Keratinocyte (primary cell): ENCODE data around the gene KCNH1. TPM values are rescaled to one million over a fixed set of nuclear protein-coding genes. Genes with fewer than 3 reads are reported as not detected.

Experiments used
- DNase-seq: peaks from one replicate; pipeline ENCODE4 v3.0.0-alpha.2; 2011; ENCODE audit warnings: low read depth, missing footprints, low spot score
- FAIRE-seq: peaks from 2 replicates; lab custom pipeline; 2011; peaks lifted over from hg19 to GRCh38; lab: Jason Lieb, UNC
- H2AFZ ChIP-seq: 2 replicates; pipeline ENCODE4 v1.6.0; 2012; ENCODE audit warnings: low read length, control low read depth, inconsistent platforms; ENCODE audit not compliant: control insufficient read depth
- H3K27ac ChIP-seq: 2 replicates; pipeline ENCODE4 v1.5.1; 2011; ENCODE audit warnings: low read length; ENCODE audit not compliant: control insufficient read depth, insufficient read depth
- H3K27me3 ChIP-seq: 3 replicates; pipeline ENCODE4 v1.6.0; 2011; ENCODE audit warnings: low read length; ENCODE audit not compliant: control insufficient read depth, insufficient read depth; ENCODE audit errors: extremely low read depth
- H3K36me3 ChIP-seq, 2 experiments: 2 replicates in 1 of 2; 3 replicates in 1 of 2; pipeline ENCODE4 v1.5.1; 2011; ENCODE audit warnings: low read length in 2 of 2, mild to moderate bottlenecking in 1 of 2; ENCODE audit not compliant: control insufficient read depth in 2 of 2, insufficient read depth in 2 of 2; ENCODE audit errors: extremely low read depth in 1 of 2
- H3K4me1 ChIP-seq: 3 replicates; pipeline ENCODE4 v1.5.1; 2011; ENCODE audit warnings: low read length; ENCODE audit not compliant: control insufficient read depth, insufficient read depth; ENCODE audit errors: extremely low read depth
- H3K4me2 ChIP-seq: 3 replicates; pipeline ENCODE4 v1.6.0; 2011; ENCODE audit warnings: low read depth, low read length; ENCODE audit not compliant: control insufficient read depth, insufficient read depth; ENCODE audit errors: extremely low read depth
- H3K4me3 ChIP-seq, 3 experiments: fragments of 200-600 bp in 1 of 3; sonication (generic) in 1 of 3; 2 replicates in 2 of 3; 3 replicates in 1 of 3; pipeline ENCODE4 v1.5.1; 2011 to 2016; ENCODE audit warnings: low read length in 3 of 3, mild to moderate bottlenecking in 3 of 3, control low read depth in 2 of 3, inconsistent platforms in 1 of 3, low read depth in 1 of 3, mixed read lengths in 1 of 3, mixed run types in 1 of 3, moderate library complexity in 1 of 3; ENCODE audit not compliant: control insufficient read depth in 2 of 3, insufficient read depth in 2 of 3; ENCODE audit errors: extremely low read depth in 1 of 3
- H3K79me2 ChIP-seq: 2 replicates; pipeline ENCODE4 v1.6.0; 2012; ENCODE audit warnings: low read length; ENCODE audit not compliant: control insufficient read depth, insufficient read depth
- H3K9ac ChIP-seq: 3 replicates; pipeline ENCODE4 v1.6.0; 2011; ENCODE audit warnings: low read length; ENCODE audit not compliant: control insufficient read depth, insufficient read depth; ENCODE audit errors: extremely low read depth
- H3K9me1 ChIP-seq: 3 replicates; pipeline ENCODE4 v1.6.0; 2011; ENCODE audit warnings: low read length; ENCODE audit not compliant: control insufficient read depth, insufficient read depth; ENCODE audit errors: extremely low read depth
- H3K9me3 ChIP-seq: 2 replicates; pipeline ENCODE4 v1.5.1; 2012; ENCODE audit warnings: low read depth, low read length; ENCODE audit not compliant: control insufficient read depth
- H4K20me1 ChIP-seq: 3 replicates; pipeline ENCODE4 v1.6.0; 2011; ENCODE audit warnings: low read length; ENCODE audit not compliant: control insufficient read depth, insufficient read depth; ENCODE audit errors: extremely low read depth
- EZH2 ChIP-seq: IDR thresholded peaks from one replicate; pipeline ENCODE4 v1.6.1; 2012; ENCODE audit warnings: inconsistent platforms, mild to moderate bottlenecking, low read length, moderate library complexity
- dilution Hi-C: fragments of 300-500 bp; cut with MboI; formaldehyde crosslinking; loops from one replicate; pipeline ENCODE4 v1.7.0; 2020; ENCODE audit warnings: low sequenced_read_pairs; ENCODE audit not compliant: extremely low pct_ligation_motif_present
- polyA plus RNA-seq, 5 experiments: library from polyadenylated mRNA; depleted of rRNA in 3 of 5; stranded (reverse) in 3 of 5; stranded (forward) in 1 of 5; unstranded in 1 of 5; fragments of >200 nt; gene quantifications; 1 replicate in 1 of 5; 2 replicates in 3 of 5; 3 replicates in 1 of 5; pipeline versions ENCODE4 v1.2.1 to v1.2.3, GENCODE V29; 2011 to 2012; ENCODE audit warnings: missing spikeins in 2 of 5, low read depth in 1 of 5, low replicate concordance in 1 of 5
- TF ChIP-seq, protein P1 (sequence below), 3 experiments: IDR thresholded peaks in 1 of 3; conservative IDR thresholded peaks in 1 of 3; optimal IDR thresholded peaks in 1 of 3; 2 replicates in 2 of 3; 3 replicates in 1 of 3; pipeline versions ENCODE3 to v1.5.1; 2011; ENCODE audit warnings: low read length in 3 of 3, mild to moderate bottlenecking in 3 of 3, moderate library complexity in 2 of 3, control low read depth in 1 of 3, inconsistent platforms in 1 of 3; ENCODE audit not compliant: insufficient read depth in 2 of 3; ENCODE audit errors: extremely low read depth in 1 of 3

Gene KCNH1
- polyA plus RNA-seq, 1 donor (not counting 4 experiments of a cell fraction or from before 2014, with no cell fraction given) = not detected

DNA sequence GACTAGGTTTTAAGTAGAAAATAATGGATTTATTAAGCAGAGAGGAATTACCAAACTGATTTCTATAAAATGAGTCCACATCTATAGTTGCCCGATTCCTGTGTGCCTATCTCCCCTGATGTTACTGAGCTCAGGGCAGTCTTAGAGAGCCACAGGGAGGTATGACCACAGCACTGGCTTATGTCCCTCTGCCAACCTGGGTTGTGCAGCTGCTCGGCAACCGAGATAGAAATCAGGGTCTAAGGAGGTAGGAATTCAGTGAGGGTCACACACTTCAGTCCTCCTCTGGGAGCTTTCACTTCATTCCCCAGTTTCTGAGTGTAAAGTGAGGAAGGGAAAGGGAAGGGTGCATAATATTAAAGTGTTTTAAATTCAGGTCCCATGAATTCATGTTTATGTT, 386.8 kb downstream of the KCNH1 start:
- dilution Hi-C loops = no loop called here
- Histone ChIP-seq H3K27ac (no peak overlapping the region), H3K79me2 (no peaks in the 10 kb centered on the region), H3K9me3 (no peaks in the 10 kb centered on the region), H3K36me3 (no peaks in the 10 kb centered on the region), H3K4me1 (no peaks in the 10 kb centered on the region), H3K27me3 (peaks cover 5% of the 10 kb centered on the region), H4K20me1 (no peaks in the 10 kb centered on the region), H3K9me1 (no peaks in the 10 kb centered on the region), H3K4me3 (no peak overlapping the region), H3K4me2 (no peak overlapping the region), H2AFZ (no peak overlapping the region), H3K9ac (no peak overlapping the region)
- TF ChIP-seq EZH2 = no peak
- TF ChIP-seq, protein P1, sequence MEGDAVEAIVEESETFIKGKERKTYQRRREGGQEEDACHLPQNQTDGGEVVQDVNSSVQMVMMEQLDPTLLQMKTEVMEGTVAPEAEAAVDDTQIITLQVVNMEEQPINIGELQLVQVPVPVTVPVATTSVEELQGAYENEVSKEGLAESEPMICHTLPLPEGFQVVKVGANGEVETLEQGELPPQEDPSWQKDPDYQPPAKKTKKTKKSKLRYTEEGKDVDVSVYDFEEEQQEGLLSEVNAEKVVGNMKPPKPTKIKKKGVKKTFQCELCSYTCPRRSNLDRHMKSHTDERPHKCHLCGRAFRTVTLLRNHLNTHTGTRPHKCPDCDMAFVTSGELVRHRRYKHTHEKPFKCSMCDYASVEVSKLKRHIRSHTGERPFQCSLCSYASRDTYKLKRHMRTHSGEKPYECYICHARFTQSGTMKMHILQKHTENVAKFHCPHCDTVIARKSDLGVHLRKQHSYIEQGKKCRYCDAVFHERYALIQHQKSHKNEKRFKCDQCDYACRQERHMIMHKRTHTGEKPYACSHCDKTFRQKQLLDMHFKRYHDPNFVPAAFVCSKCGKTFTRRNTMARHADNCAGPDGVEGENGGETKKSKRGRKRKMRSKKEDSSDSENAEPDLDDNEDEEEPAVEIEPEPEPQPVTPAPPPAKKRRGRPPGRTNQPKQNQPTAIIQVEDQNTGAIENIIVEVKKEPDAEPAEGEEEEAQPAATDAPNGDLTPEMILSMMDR (optimal IDR thresholded peaks at IDR 0.05 in 1 of 3, IDR thresholded peaks at IDR 0.05 in 1 of 3, conservative IDR thresholded peaks at IDR 0.05 in 1 of 3; ENCODE audit: extremely low read depth in 1 of 3, insufficient read depth in 2 of 3, low read length in 3 of 3) = no peak
- FAIRE-seq = no peak
- DNase-seq = no peak

DNA sequence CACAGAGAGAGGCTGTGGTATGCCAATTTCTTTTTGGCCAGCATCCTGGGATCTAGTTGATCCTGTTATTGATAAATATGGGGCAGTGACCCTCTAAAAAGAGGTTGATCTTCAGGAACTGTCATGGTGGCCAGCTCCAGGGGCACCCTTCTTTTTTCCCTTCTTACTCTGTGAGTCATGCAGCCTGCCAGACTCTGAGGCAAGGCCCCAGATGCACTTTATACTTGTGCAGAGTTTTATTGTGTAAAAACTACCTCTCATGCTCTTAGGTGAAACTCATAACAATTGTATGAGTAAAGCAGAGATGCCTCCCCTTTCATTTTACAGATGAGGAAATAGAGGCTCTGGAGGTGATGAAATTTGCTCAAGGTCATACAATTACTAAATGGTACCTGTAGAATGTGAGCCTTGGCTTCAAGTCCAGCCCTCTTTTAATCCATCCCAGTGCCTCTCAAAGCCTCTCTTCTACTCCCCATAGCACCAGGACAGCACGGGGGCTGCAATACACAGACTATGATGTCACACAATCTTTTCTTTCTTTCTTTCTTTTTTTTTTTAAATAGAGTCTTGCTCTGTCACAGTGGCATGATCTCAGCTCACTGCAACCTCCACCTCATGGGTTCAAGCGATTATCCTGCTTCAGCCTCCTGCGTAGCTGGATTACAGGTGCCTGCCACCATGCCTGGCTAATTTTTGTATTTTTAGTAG, 387.8 kb downstream of the KCNH1 start:
- H3K27me3 ChIP-seq = peaks cover 2% of the 10 kb centered on the region
- H3K9me1 ChIP-seq = no peaks in the 10 kb centered on the region
- no peaks in the 10 kb centered on the region for H3K36me3 ChIP-seq
- H3K9me3 ChIP-seq = no peaks in the 10 kb centered on the region
- no peak overlapping the region for H3K27ac ChIP-seq
- H2AFZ ChIP-seq = no peak overlapping the region
- no peak for DNase-seq
- dilution Hi-C loops = no loop called here
- H3K79me2 ChIP-seq = no peaks in the 10 kb centered on the region
- H3K4me3 ChIP-seq = no peak overlapping the region
- no peak for TF ChIP-seq EZH2
- TF ChIP-seq, protein P1 (optimal IDR thresholded peaks at IDR 0.05 in 1 of 3, IDR thresholded peaks at IDR 0.05 in 1 of 3, conservative IDR thresholded peaks at IDR 0.05 in 1 of 3; ENCODE audit: extremely low read depth in 1 of 3, insufficient read depth in 2 of 3, low read length in 3 of 3) = no peak
- no peak overlapping the region for H3K9ac ChIP-seq
- H4K20me1 ChIP-seq = no peaks in the 10 kb centered on the region
- H3K4me2 ChIP-seq = no peak overlapping the region
- no peak for FAIRE-seq
- H3K4me1 ChIP-seq = no peaks in the 10 kb centered on the region
